Mesenchymal stem cell (in vitro differentiated cells and primary cell): ENCODE results near the gene NEGR1.

Experiments
- DNase-seq: peaks from one replicate; pipeline ENCODE4 v3.0.0-alpha.2; 2013
- H2AFZ ChIP-seq: one replicate; pipeline ENCODE4 v1.6.1; 2013; ENCODE audit warnings: low read depth, mild to moderate bottlenecking, control low read depth, inconsistent platforms, low read length, moderate library complexity
- H2AK5ac ChIP-seq: 2 replicates; pipeline ENCODE4 v1.6.1; 2013; ENCODE audit warnings: low read length, moderate library complexity, mild to moderate bottlenecking, inconsistent platforms; ENCODE audit not compliant: severe bottlenecking
- H2BK120ac ChIP-seq: one replicate; pipeline ENCODE4 v1.6.1; 2013; ENCODE audit warnings: low read depth, mild to moderate bottlenecking, inconsistent platforms, low read length, moderate library complexity
- H2BK12ac ChIP-seq, 2 experiments: one replicate each; pipeline ENCODE4 v1.6.1; 2013; ENCODE audit warnings: inconsistent platforms in 2 of 2, low read length in 2 of 2, mild to moderate bottlenecking in 2 of 2, moderate library complexity in 2 of 2, control low read depth in 1 of 2
- H2BK15ac ChIP-seq: one replicate; pipeline ENCODE4 v1.6.1; 2013; ENCODE audit warnings: mild to moderate bottlenecking, low read depth, inconsistent platforms; ENCODE audit not compliant: poor library complexity, severe bottlenecking
- H2BK5ac ChIP-seq: 2 replicates; pipeline ENCODE4 v1.6.1; 2013; ENCODE audit warnings: low read depth, mild to moderate bottlenecking, low read length, control low read depth, inconsistent platforms; ENCODE audit not compliant: poor library complexity, severe bottlenecking
- H3K14ac ChIP-seq, 2 experiments: one replicate each; pipeline ENCODE4 v1.6.1; 2013; ENCODE audit warnings: inconsistent platforms in 2 of 2, low read length in 2 of 2, control low read depth in 1 of 2, mild to moderate bottlenecking in 1 of 2, moderate library complexity in 1 of 2
- H3K18ac ChIP-seq, 2 experiments: one replicate each; pipeline ENCODE4 v1.6.1; 2013; ENCODE audit warnings: inconsistent platforms in 2 of 2, low read length in 2 of 2, control low read depth in 1 of 2, low read depth in 1 of 2, mild to moderate bottlenecking in 1 of 2
- H3K23ac ChIP-seq, 2 experiments: one replicate each; pipeline ENCODE4 v1.6.1; 2013; ENCODE audit warnings: inconsistent platforms in 2 of 2, low read length in 2 of 2, mild to moderate bottlenecking in 2 of 2, moderate library complexity in 2 of 2, control low read depth in 1 of 2
- H3K27ac ChIP-seq: 2 replicates; pipeline ENCODE4 v1.5.1; 2013; ENCODE audit warnings: mild to moderate bottlenecking, moderate library complexity, low read length, control low read depth, inconsistent platforms; ENCODE audit not compliant: poor library complexity, severe bottlenecking
- H3K27me3 ChIP-seq, 2 experiments: 2 replicates each; pipeline versions ENCODE4 v1.6.1 to v1.7.0; 2013; ENCODE audit warnings: low read length in 2 of 2, mild to moderate bottlenecking in 2 of 2, moderate library complexity in 2 of 2, control low read depth in 1 of 2, inconsistent platforms in 1 of 2; ENCODE audit not compliant: control insufficient read depth in 1 of 2, insufficient read depth in 1 of 2
- H3K36me3 ChIP-seq, 2 experiments: 2 replicates each; pipeline versions ENCODE4 v1.6.1 to v1.7.0; 2013; ENCODE audit warnings: low read length in 2 of 2, control low read depth in 1 of 2, inconsistent platforms in 1 of 2, low read depth in 1 of 2, mild to moderate bottlenecking in 1 of 2; ENCODE audit not compliant: insufficient read depth in 2 of 2, control insufficient read depth in 1 of 2
- H3K4ac ChIP-seq, 2 experiments: one replicate each; pipeline ENCODE4 v1.6.1; 2013; ENCODE audit warnings: inconsistent platforms in 2 of 2, low read length in 2 of 2, mild to moderate bottlenecking in 2 of 2, moderate library complexity in 2 of 2, control low read depth in 1 of 2, low read depth in 1 of 2
- H3K4me1 ChIP-seq: 2 replicates; pipeline ENCODE4 v1.6.1; 2013; ENCODE audit warnings: low read depth, low read length, control low read depth; ENCODE audit not compliant: control insufficient read depth, insufficient read depth
- H3K4me2 ChIP-seq: 2 replicates; pipeline ENCODE4 v1.6.1; 2013; ENCODE audit warnings: low read length, mild to moderate bottlenecking, inconsistent platforms; ENCODE audit not compliant: poor library complexity, severe bottlenecking
- H3K4me3 ChIP-seq, 2 experiments: 2 replicates each; pipeline versions ENCODE4 v1.5.1 to v1.7.0; 2013; ENCODE audit warnings: low read length in 2 of 2, mild to moderate bottlenecking in 2 of 2, control low read depth in 1 of 2, low read depth in 1 of 2; ENCODE audit not compliant: insufficient read depth in 1 of 2
- H3K79me1 ChIP-seq: replicated peaks from 2 replicates; pipeline ENCODE4 v1.6.1; 2013; ENCODE audit warnings: mild to moderate bottlenecking, control low read depth, low read length, inconsistent platforms; ENCODE audit not compliant: poor library complexity, severe bottlenecking
- H3K9ac ChIP-seq: 2 replicates; pipeline ENCODE4 v1.7.0; 2013; ENCODE audit warnings: mild to moderate bottlenecking, low read length, moderate library complexity
- H3K9me3 ChIP-seq: 2 replicates; pipeline ENCODE4 v1.7.0; 2013; ENCODE audit warnings: mild to moderate bottlenecking, low read length; ENCODE audit not compliant: control insufficient read depth
- H4K8ac ChIP-seq: one replicate; pipeline ENCODE4 v1.6.1; 2013; ENCODE audit warnings: inconsistent platforms, mild to moderate bottlenecking, low read length, moderate library complexity
- H4K91ac ChIP-seq: one replicate; pipeline ENCODE4 v1.6.1; 2013; ENCODE audit warnings: mild to moderate bottlenecking, low read length, inconsistent platforms
- WGBS: methylation state at CpG from one replicate; pipeline ENCODE4 v1.1.7; 2013; ENCODE audit warnings: mixed read lengths; 5-methylcytosine and 5-hydroxymethylcytosine counted together

NEGR1 gene

DNA sequence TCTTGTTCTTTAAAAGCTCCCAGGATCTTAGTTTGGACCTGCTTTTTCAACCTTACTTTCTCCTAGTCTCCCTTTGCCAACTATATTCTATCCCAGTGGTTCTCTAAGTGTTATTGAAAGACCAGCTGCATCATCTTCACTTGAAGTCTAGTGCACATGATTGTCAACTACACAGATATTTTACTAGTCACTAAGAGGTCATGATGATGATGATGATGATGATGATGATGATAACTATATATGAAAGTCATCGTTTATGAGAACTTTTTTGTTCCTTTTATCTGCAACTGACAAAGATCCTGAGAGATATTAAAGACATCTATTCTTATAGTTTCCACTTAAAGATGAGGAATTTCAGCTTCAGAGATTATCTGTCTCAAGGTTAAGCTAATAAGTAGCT is 722.5 kb downstream of the NEGR1 start:
- WGBS, result no CpG with 5 or more reads among the region's 1 CpG
- Histone ChIP-seq H3K27ac (no peak overlapping the region), H3K79me1 (no peaks in the 10 kb centered on the region)

DNA sequence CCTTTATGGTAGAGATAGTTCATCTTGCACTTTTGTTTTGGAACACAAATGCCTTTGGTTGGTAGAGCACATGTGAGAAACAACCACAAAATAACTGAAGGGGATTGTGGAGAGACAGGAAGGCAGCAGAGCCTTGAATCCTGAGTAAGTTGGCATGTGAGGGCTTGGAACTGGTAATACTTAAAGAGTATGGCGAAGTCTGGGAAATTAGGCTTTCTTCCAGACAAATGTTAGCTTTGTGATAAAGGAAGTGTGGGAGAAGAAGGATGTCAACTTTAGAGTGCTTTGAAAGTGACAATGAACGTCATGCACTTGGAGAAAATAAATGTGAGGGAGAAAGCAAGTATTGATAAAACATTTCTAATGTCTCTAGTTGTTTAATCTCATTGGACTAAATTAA is 725.2 kb downstream of the NEGR1 start:
- Histone ChIP-seq H3K18ac (no peak overlapping the region), H3K27me3 (no peaks in the 10 kb centered on the region), H3K9me3 (no peaks in the 10 kb centered on the region), H3K4me3 (no peak overlapping the region), H3K4me2 (no peak overlapping the region), H3K4me1 (no peaks in the 10 kb centered on the region), H3K9ac (no peak overlapping the region), H3K14ac (no peak overlapping the region), H2BK12ac (no peak overlapping the region), H2BK120ac (no peak overlapping the region), H3K27ac (no peak overlapping the region), H2BK5ac (no peak overlapping the region), H2BK15ac (no peak overlapping the region), H3K4ac (no peak overlapping the region), H3K79me1 (no peaks in the 10 kb centered on the region), H2AFZ (no peak overlapping the region), H4K8ac (no peak overlapping the region), H3K36me3 (no peaks in the 10 kb centered on the region), H3K23ac (no peak overlapping the region), H2AK5ac (no peak overlapping the region), H4K91ac (no peak overlapping the region)
- DNase-seq, result no peak
- 88% methylated on average over 1 of the region's 2 CpGs for WGBS

More for the DNA sequence above, 722.5 kb downstream of the NEGR1 start:
- H3K4me2 ChIP-seq, result no peak overlapping the region
- H3K18ac ChIP-seq, result no peak overlapping the region
- H4K8ac ChIP-seq, result no peak overlapping the region
- no peak overlapping the region for H2AFZ ChIP-seq
- no peak overlapping the region for H3K9ac ChIP-seq
- H3K27me3 ChIP-seq, result no peaks in the 10 kb centered on the region
- no peaks in the 10 kb centered on the region for H3K4me1 ChIP-seq
- H2BK15ac ChIP-seq, result no peak overlapping the region
- H4K91ac ChIP-seq, result no peak overlapping the region
- no peak overlapping the region for H2BK120ac ChIP-seq
- no peak overlapping the region for H3K4me3 ChIP-seq
- no peak overlapping the region for H3K14ac ChIP-seq
- H3K23ac ChIP-seq, result no peak overlapping the region
- DNase-seq, result no peak
- H3K9me3 ChIP-seq, result no peaks in the 10 kb centered on the region
- no peak overlapping the region for H2BK5ac ChIP-seq
- H3K36me3 ChIP-seq, result no peaks in the 10 kb centered on the region
- no peak overlapping the region for H2AK5ac ChIP-seq
- no peak overlapping the region for H3K4ac ChIP-seq
- no peak overlapping the region for H2BK12ac ChIP-seq

DNA sequence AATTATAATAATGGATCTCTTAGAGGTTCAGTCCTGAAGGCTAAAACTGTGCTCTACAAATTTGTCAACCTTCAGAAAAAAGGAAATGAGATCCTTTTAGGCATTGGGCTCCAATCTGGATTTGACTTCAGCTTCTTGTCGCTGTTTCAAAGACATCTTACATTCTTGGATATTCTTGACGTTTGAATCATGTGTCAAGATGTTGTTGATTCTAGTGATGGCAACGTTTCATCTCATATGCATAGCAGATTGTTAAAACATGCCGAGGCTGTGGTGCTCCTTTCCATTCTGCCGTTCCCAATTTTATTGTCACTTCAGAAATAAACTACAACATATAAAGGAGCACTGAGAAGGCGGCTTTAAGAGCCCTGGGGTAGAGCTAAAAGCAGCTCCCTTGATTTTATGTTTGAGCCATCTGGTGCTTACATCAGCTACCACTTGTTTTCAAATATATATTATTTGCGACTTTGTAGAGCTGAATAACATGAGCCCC is 733.9 kb downstream of the NEGR1 start:
- Histone ChIP-seq H3K27me3 (no peaks in the 10 kb centered on the region), H2BK5ac (no peak overlapping the region), H3K36me3 (no peaks in the 10 kb centered on the region), H4K8ac (no peak overlapping the region), H3K27ac (no peak overlapping the region), H2BK12ac (no peak overlapping the region), H2BK15ac (no peak overlapping the region), H3K4me3 (no peak overlapping the region), H3K79me1 (no peaks in the 10 kb centered on the region), H2BK120ac (no peak overlapping the region), H4K91ac (no peak overlapping the region), H3K23ac (no peak overlapping the region), H3K9ac (no peak overlapping the region), H3K18ac (no peak overlapping the region), H3K4me2 (no peak overlapping the region), H3K4me1 (no peaks in the 10 kb centered on the region), H3K4ac (no peak overlapping the region), H2AFZ (no peak overlapping the region), H3K14ac (no peak overlapping the region), H2AK5ac (no peak overlapping the region), H3K9me3 (no peaks in the 10 kb centered on the region)
- DNase-seq, result no peak
- WGBS, result 84% methylated on average over 7 of the region's 7 CpGs

DNA sequence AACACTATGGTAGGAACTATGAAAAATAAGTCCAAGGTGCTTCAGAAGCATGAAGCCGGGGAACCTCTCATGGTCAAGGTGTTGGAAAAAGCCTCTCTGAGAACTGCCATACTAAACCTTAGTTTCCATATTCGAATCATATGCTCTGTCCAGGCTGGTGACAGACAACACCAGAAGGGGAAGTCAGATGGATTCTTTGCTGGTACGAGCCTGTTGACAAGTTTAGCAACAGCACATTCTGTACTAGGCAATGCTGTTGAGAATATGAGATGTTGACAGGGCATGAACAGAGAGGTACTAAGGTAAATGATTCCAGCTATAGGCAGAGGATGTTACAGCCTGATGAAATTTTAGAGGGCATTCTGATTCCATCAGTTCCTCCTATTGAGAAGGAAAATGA is 740.2 kb downstream of the NEGR1 start:
- WGBS, result 77% methylated on average over 3 of the region's 3 CpGs
- H3K14ac ChIP-seq, result no peak overlapping the region
- no peak overlapping the region for H2BK5ac ChIP-seq

More for the DNA sequence above, 740.2 kb downstream of the NEGR1 start:
- H3K27ac ChIP-seq, result no peak overlapping the region
- H2BK15ac ChIP-seq, result no peak overlapping the region
- no peak overlapping the region for H2AK5ac ChIP-seq
- no peak overlapping the region for H3K18ac ChIP-seq
- H3K4me2 ChIP-seq, result no peak overlapping the region
- H2BK12ac ChIP-seq, result no peak overlapping the region
- H3K4ac ChIP-seq, result no peak overlapping the region
- no peaks in the 10 kb centered on the region for H3K4me1 ChIP-seq
- no peaks in the 10 kb centered on the region for H3K9me3 ChIP-seq
- H2AFZ ChIP-seq, result no peak overlapping the region
- H3K79me1 ChIP-seq, result peaks cover 2% of the 10 kb centered on the region
- no peak for DNase-seq
- H3K9ac ChIP-seq, result no peak overlapping the region
- no peak overlapping the region for H4K91ac ChIP-seq
- H3K36me3 ChIP-seq, result no peaks in the 10 kb centered on the region
- H3K27me3 ChIP-seq, result no peaks in the 10 kb centered on the region
- H3K4me3 ChIP-seq, result no peak overlapping the region
- H2BK120ac ChIP-seq, result no peak overlapping the region
- H4K8ac ChIP-seq, result no peak overlapping the region
- H3K23ac ChIP-seq, result no peak overlapping the region
